ENCODE measurements around the gene ACTR10.
A peak's percentile ranks its signal among the peaks of the same experiment; 100 is the strongest.
"Not testable (repeated sequence)": the region's sequence is repeated elsewhere in the genome, so short reads cannot be mapped to it uniquely, and the experiment has no call there.

ACTR10 gene

GRCh38 chr14:58227096-58227819, 27.3 kb downstream of the ACTR10 start:
- DNase-seq: no peak

- no peak for DNase-seq
Observed at GRCh38 chr14:58238252-58239243, 38.6 kb downstream of the ACTR10 start.

GRCh38 chr14:58239244-58240195, 39.6 kb downstream of the ACTR10 start:
- peak; percentile 77 for DNase-seq

GRCh38 chr14:58243790-58244555, 44.0 kb downstream of the ACTR10 start:
- peak; percentile 61 for DNase-seq

GRCh38 chr14:58244556-58245387, 44.8 kb downstream of the ACTR10 start, which contains the start of gene PSMA3:
Gene PSMA3, plus strand, starts transcription at chr14:58244843. Its CDS starts 78 bp downstream, at chr14:58244921.
- DNase-seq: peak; percentile 99

- no peak for DNase-seq
Observed at GRCh38 chr14:58245562-58245961, 45.6 kb downstream of the ACTR10 start.

GRCh38 chr14:58249611-58250010, 49.7 kb downstream of the ACTR10 start:
- DNase-seq: no peak

GRCh38 chr14:58258156-58258555, 58.2 kb downstream of the ACTR10 start:
- DNase-seq: no peak

GRCh38 chr14:58262005-58262404, 62.1 kb downstream of the ACTR10 start:
- not testable (repeated sequence) for DNase-seq

- no peak for DNase-seq
Observed at GRCh38 chr14:58265401-58265800, 65.5 kb downstream of the ACTR10 start.

GRCh38 chr14:58270628-58271027, 70.7 kb downstream of the ACTR10 start:
- no peak for DNase-seq

GRCh38 chr14:58272588-58273372, 72.8 kb downstream of the ACTR10 start:
- DNase-seq: no peak

GRCh38 chr14:58274881-58275280, 74.9 kb downstream of the ACTR10 start:
- no peak for DNase-seq

GRCh38 chr14:58275527-58276190, 75.7 kb downstream of the ACTR10 start:
- no peak for DNase-seq

GRCh38 chr14:58276208-58276607, 76.3 kb downstream of the ACTR10 start:
- DNase-seq: no peak

- DNase-seq: no peak
Observed at GRCh38 chr14:58278177-58278576, 78.2 kb downstream of the ACTR10 start.

GRCh38 chr14:58280954-58281787, 81.2 kb downstream of the ACTR10 start:
- DNase-seq: peak; percentile 96

GRCh38 chr14:58281969-58282368, 82.0 kb downstream of the ACTR10 start:
- DNase-seq: peak; percentile 18

Data from inflammatory macrophage treated with lipopolysaccharide for 4 hours (primary cell).